PC-9 (cell line): ENCODE data around the gene VWA3A. TPM values are rescaled to one million over a fixed set of nuclear protein-coding genes. Genes with fewer than 3 reads are reported as not detected.

Experiments
- BruUV-seq: library from RNA; stranded (reverse); fragments of 400-500 nt; replicated peaks from 2 replicates; lab custom pipeline; 2021; lab: Mats Ljungman, UMichigan
- CTCF ChIA-PET: fragments of 300-600 bp; sonication (Branson Sonifier 250); formaldehyde crosslinking; loops from one replicate; lab custom pipeline; 2022; ENCODE audit warnings: antibody characterized with exemption; lab: Charles Lee
- POLR2A ChIA-PET: fragments of 300-600 bp; sonication (Branson Sonifier 250); formaldehyde crosslinking; loops from one replicate; lab custom pipeline; 2022; ENCODE audit warnings: antibody characterized with exemption; ENCODE audit not compliant: unreplicated experiment; lab: Charles Lee
- DNase-seq, 2 experiments: peaks; one replicate each; pipeline versions ENCODE4 v3.0.0 to v3.0.0-alpha.2; 2015 to 2022; ENCODE audit warnings: mixed read lengths in 1 of 2
- H2AFZ ChIP-seq: fragments of 200-600 bp; sonication (generic); 2 replicates; pipeline ENCODE4 v1.8.1; 2017; ENCODE audit warnings: antibody characterized with exemption
- H3F3A ChIP-seq: fragments of 200-600 bp; sonication (generic); 2 replicates; pipeline ENCODE4 v1.8.1; 2017; ENCODE audit warnings: antibody characterized with exemption, mild to moderate bottlenecking, low read depth; ENCODE audit not compliant: insufficient read depth
- H3K27ac ChIP-seq: fragments of 200-600 bp; sonication (generic); 2 replicates; pipeline ENCODE4 v1.6.1; 2016; ENCODE audit warnings: mixed run types
- H3K27me3 ChIP-seq: fragments of 200-600 bp; sonication (generic); 2 replicates; pipeline ENCODE4 v1.6.1; 2016; ENCODE audit warnings: low read depth, mixed run types; ENCODE audit not compliant: insufficient read depth
- H3K36me3 ChIP-seq: fragments of 200-600 bp; sonication (generic); 2 replicates; pipeline ENCODE4 v1.6.1; 2016; ENCODE audit warnings: low read depth, mixed run types
- H3K4me1 ChIP-seq: fragments of 200-600 bp; sonication (generic); replicated peaks from 2 replicates; pipeline ENCODE4 v1.6.1; 2016; ENCODE audit warnings: mixed run types; ENCODE audit not compliant: insufficient read depth
- H3K4me2 ChIP-seq: fragments of 200-600 bp; sonication (generic); 2 replicates; pipeline ENCODE4 v1.6.1; 2017; ENCODE audit warnings: mixed run types
- H3K4me3 ChIP-seq: fragments of 200-600 bp; sonication (generic); 2 replicates; pipeline ENCODE4 v1.6.1; 2016; ENCODE audit warnings: mixed run types
- H3K79me2 ChIP-seq: fragments of 200-600 bp; sonication (generic); 2 replicates; pipeline ENCODE4 v1.6.1; 2017; ENCODE audit warnings: low read depth, mixed run types
- H3K9me2 ChIP-seq: fragments of 200-600 bp; sonication (generic); 2 replicates; pipeline ENCODE4 v1.8.1; 2017; ENCODE audit warnings: mild to moderate bottlenecking; ENCODE audit not compliant: insufficient read depth
- H3K9me3 ChIP-seq: fragments of 200-600 bp; sonication (generic); 2 replicates; pipeline ENCODE4 v1.8.1; 2016; ENCODE audit warnings: low read depth; ENCODE audit not compliant: insufficient read depth
- H4K20me1 ChIP-seq: fragments of 200-600 bp; sonication (generic); 2 replicates; pipeline ENCODE4 v1.8.1; 2017; ENCODE audit not compliant: insufficient read depth
- CTCF ChIP-seq: fragments of 200-600 bp; sonication (generic); conservative IDR thresholded peaks from 2 replicates; pipeline ENCODE4 v1.6.1; 2017; ENCODE audit warnings: mixed run types, antibody characterized with exemption, mild to moderate bottlenecking, moderate library complexity
- EZH2 ChIP-seq: fragments of 200-600 bp; sonication (generic); IDR thresholded peaks from 2 replicates; pipeline ENCODE4 v1.8.0; 2017; ENCODE audit warnings: antibody characterized with exemption, low read depth
- intact Hi-C: fragments of 100-400 bp; cut with micrococcal nuclease; formaldehyde crosslinking; loops from one replicate; pipeline ENCODE4 v1.10.0; 2022; ENCODE audit not compliant: unreplicated experiment
- total RNA-seq: library from RNA; stranded (reverse); gene quantifications from 2 replicates; pipeline ENCODE4 v1.2.3, GENCODE V29; 2021

Gene VWA3A
- total RNA-seq, 1 experiment from 2014 or later = 0.83 TPM

- Histone ChIP-seq H4K20me1 (no peaks in the 10 kb centered on the region), H3K27me3 (no peaks in the 10 kb centered on the region), H3K4me3 (peak overlapping the region; percentile 77), H2AFZ (peak overlapping the region; percentile 90), H3F3A (peaks cover 14% of the 10 kb centered on the region; the same call in 1 of the 2 replicates), H3K79me2 (no peaks in the 10 kb centered on the region), H3K36me3 (no peaks in the 10 kb centered on the region), H3K9me2 (no peaks in the 10 kb centered on the region), H3K9me3 (no peaks in the 10 kb centered on the region), H3K4me2 (peak overlapping the region; percentile 89), H3K27ac (peak overlapping the region; percentile 59), H3K4me1 (peaks cover 19% of the 10 kb centered on the region)
- no peak for DNase-seq
- CTCF ChIA-PET = interaction anchor here (0.7 to 0.8 kb wide), 2 partner anchors 10 to 15 kb away, joined by 3 to 7 read pairs; partner anchors contain the start of gene EEF2K
- intact Hi-C loops = loop anchor here (2.0 to 10.0 kb wide), 3 partner anchors 41 to 1033 kb away; partner anchors contain the start of gene LDAF1
- TSS peak; percentile 71 for BruUV-seq
- POLR2A ChIA-PET = interaction anchor here (0.5 to 0.7 kb wide), 3 partner anchors 8 to 245 kb away, joined by 4 to 23 read pairs (median 5); no protein-coding TSS in a partner anchor
- TF ChIP-seq CTCF = no peak
- no peak for TF ChIP-seq EZH2
Observed at GRCh38 chr16:22191532-22192260, 99.4 kb downstream of the VWA3A start.

- intact Hi-C loops = loop anchor here (10.0 kb wide), 1 partner anchor 1008 kb away; no protein-coding TSS in a partner anchor
- Histone ChIP-seq H3K79me2 (no peaks in the 10 kb centered on the region), H3K4me2 (peak overlapping the region; percentile 89), H3K9me3 (no peaks in the 10 kb centered on the region), H3K36me3 (no peaks in the 10 kb centered on the region), H3K27ac (no peak overlapping the region), H2AFZ (peak overlapping the region; percentile 90), H3K4me3 (peak overlapping the region; percentile 77; the same call in 1 of the 2 replicates), H4K20me1 (no peaks in the 10 kb centered on the region), H3F3A (peaks cover 22% of the 10 kb centered on the region; the same call in 1 of the 2 replicates), H3K27me3 (no peaks in the 10 kb centered on the region), H3K9me2 (no peaks in the 10 kb centered on the region), H3K4me1 (peaks cover 19% of the 10 kb centered on the region)
- no TSS peak for BruUV-seq
- peak; percentile 46 to 55 for DNase-seq
- CTCF ChIA-PET = interaction anchor here (0.7 kb wide), 1 partner anchor 9 kb away, joined by 7 read pairs; no protein-coding TSS in a partner anchor
- TF ChIP-seq CTCF (no peak), EZH2 (no peak)
- POLR2A ChIA-PET = interaction anchor here (0.5 to 0.6 kb wide), 2 partner anchors 23 to 244 kb away, joined by 3 to 23 read pairs; no protein-coding TSS in a partner anchor
Observed at GRCh38 chr16:22192261-22193062, 100.1 kb downstream of the VWA3A start.

- POLR2A ChIA-PET = interaction anchor here (0.6 kb wide), 1 partner anchor 23 kb away, joined by 3 read pairs; no protein-coding TSS in a partner anchor
- no peak overlapping the region for H3K4me3 ChIP-seq
- no peaks in the 10 kb centered on the region for H3K36me3 ChIP-seq
- no peaks in the 10 kb centered on the region for H3K9me3 ChIP-seq
- H3K9me2 ChIP-seq = no peaks in the 10 kb centered on the region
- no peak overlapping the region for H3K27ac ChIP-seq
- CTCF ChIA-PET = no interaction called here
- no peak overlapping the region for H3K4me2 ChIP-seq
- no peaks in the 10 kb centered on the region for H3K79me2 ChIP-seq
- peaks cover 26% of the 10 kb centered on the region; the same call in 1 of the 2 replicates for H3F3A ChIP-seq
- intact Hi-C loops = loop anchor here (10.0 kb wide), 1 partner anchor 1008 kb away; no protein-coding TSS in a partner anchor
- no peak for DNase-seq
- no peaks in the 10 kb centered on the region for H3K27me3 ChIP-seq
- no peak overlapping the region for H2AFZ ChIP-seq
- peaks cover 19% of the 10 kb centered on the region for H3K4me1 ChIP-seq
- TF ChIP-seq EZH2 = no peak
- no peak for TF ChIP-seq CTCF
- no peaks in the 10 kb centered on the region for H4K20me1 ChIP-seq
- BruUV-seq = no TSS peak
Observed at GRCh38 chr16:22193063-22193411, 100.7 kb downstream of the VWA3A start.
